ENCODE measurements around the gene TNNT3. TPM values are rescaled to one million over a fixed set of nuclear protein-coding genes. Genes with fewer than 3 reads are reported as not detected.

TNNT3 gene
- total and polyA plus RNA-seq, 4 experiments from 2014 or later, result 9.3 to 10.5 TPM; not detected in 2

GRCh38 chr11:1932105-1932480, 12.6 kb downstream of the TNNT3 start:
- no peaks in the 10 kb centered on the region for H3K36me3 ChIP-seq (ENCODE audit: insufficient read depth, low read length)
- Mint-ChIP-seq H3K27ac (peak overlapping the region in 1 of 7 donors; percentile 48), H3K4me1 (peaks cover 4 to 8% (median 5%) of the 10 kb centered on the region in 4 donors), H3K9me3 (no peaks in the 10 kb centered on the region), H3K4me3 (no peak overlapping the region), H3K36me3 (no peaks in the 10 kb centered on the region), H3K27me3 (peaks cover 2% of the 10 kb centered on the region in 2 donors)
- DNase-seq, result peak in 1 of 5 donors; percentile 19
- no peaks in the 10 kb centered on the region for H3K27me3 ChIP-seq (ENCODE audit: insufficient read depth, low read length)
- H3K9me3 ChIP-seq (ENCODE audit: control insufficient read depth in 1 of 2, low read length in 2 of 2), result no peaks in the 10 kb centered on the region
- no peak overlapping the region for H3K4me3 ChIP-seq (ENCODE audit: low read length in 2 of 2)
- intact Hi-C loops (cut with micrococcal nuclease), result no loop called here
- H3K4me1 ChIP-seq (ENCODE audit: insufficient read depth, low read length), result no peaks in the 10 kb centered on the region
- no peak overlapping the region for H3K27ac ChIP-seq (ENCODE audit: low read depth, low read length)
- CTCF ChIA-PET (ENCODE audit: partially characterized antibody), result no interaction called here
- POLR2A ChIA-PET (ENCODE audit: partially characterized antibody), result no interaction called here

DNA sequence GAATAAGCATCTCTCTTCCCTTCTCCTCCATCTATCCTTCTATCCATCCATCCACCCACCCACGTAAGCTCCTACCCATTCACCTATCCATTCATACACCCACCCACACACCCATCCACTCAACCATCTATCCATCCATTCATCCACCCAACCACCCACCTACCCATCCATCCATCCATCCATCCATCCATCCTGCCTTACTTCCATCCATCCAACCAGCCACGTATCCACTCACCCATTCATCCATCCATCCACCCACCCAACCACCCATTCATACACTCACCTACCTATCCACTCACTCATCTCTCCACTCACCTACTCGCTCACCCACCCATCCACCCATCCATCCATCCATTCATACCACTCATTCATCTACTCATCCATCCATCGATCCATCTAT, 13.2 kb downstream of the TNNT3 start:
- Histone ChIP-seq H3K4me3 (ENCODE audit: low read length in 2 of 2) (no peak overlapping the region), H3K27ac (ENCODE audit: low read depth, low read length) (no peak overlapping the region), H3K4me1 (ENCODE audit: insufficient read depth, low read length) (no peaks in the 10 kb centered on the region), H3K9me3 (ENCODE audit: control insufficient read depth in 1 of 2, low read length in 2 of 2) (no peaks in the 10 kb centered on the region), H3K36me3 (ENCODE audit: insufficient read depth, low read length) (no peaks in the 10 kb centered on the region), H3K27me3 (ENCODE audit: insufficient read depth, low read length) (no peaks in the 10 kb centered on the region)
- no peaks in the 10 kb centered on the region for H3K36me3 Mint-ChIP-seq
- intact Hi-C loops (cut with micrococcal nuclease), result no loop called here
- peak overlapping the region in 1 of 7 donors; percentile 28 for H3K27ac Mint-ChIP-seq
- peaks cover 2% of the 10 kb centered on the region in 2 donors for H3K27me3 Mint-ChIP-seq
- peaks cover 4 to 8% (median 5%) of the 10 kb centered on the region in 4 donors for H3K4me1 Mint-ChIP-seq
- ChIA-PET POLR2A (ENCODE audit: partially characterized antibody) (no interaction called here), CTCF (ENCODE audit: partially characterized antibody) (no interaction called here)
- H3K4me3 Mint-ChIP-seq, result no peak overlapping the region
- DNase-seq, result no peak
- no peaks in the 10 kb centered on the region for H3K9me3 Mint-ChIP-seq

DNA sequence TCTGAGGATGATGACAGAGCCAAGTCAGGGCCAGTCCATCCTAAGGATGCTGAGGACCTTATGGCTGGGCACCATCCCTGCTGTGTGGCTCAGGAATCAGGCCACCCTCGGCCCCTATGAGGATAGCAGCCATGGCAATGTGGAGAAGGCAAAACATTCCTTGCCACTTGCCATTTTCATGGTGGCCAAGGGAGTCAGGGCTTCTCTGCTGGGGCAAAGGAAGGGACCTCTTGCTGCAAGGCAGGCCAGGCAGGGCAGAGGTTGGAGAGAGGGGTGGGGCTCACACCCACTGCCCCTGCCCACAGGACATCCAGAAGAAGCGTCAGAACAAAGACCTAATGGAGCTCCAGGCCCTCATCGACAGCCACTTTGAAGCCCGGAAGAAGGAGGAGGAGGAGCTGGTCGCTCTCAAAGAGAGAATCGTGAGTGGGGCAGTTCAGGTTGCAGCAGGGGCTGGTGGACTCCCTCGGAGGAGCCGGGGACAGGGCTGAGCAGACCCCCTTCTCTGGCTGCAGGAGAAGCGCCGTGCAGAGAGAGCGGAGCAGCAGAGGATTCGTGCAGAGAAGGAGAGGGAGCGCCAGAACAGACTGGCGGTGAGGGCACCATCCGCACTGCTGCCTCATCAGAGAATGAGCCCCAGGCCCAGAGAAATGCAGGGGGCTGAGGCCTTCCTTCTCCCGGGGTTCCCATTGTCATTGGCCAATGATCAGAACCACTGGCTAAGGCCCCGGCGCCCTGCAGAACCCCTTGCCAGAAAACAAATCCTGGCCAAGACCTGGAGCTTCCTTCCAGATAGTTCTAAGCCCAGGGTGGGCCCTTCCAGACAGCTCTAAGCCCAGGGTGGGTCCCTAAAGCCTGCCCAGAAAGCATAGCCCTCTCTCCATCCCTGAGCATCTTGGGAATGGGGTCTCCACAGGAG, 14.2 kb downstream of the TNNT3 start:
- no peaks in the 10 kb centered on the region for H3K36me3 ChIP-seq (ENCODE audit: insufficient read depth, low read length)
- no peak overlapping the region for H3K4me3 Mint-ChIP-seq
- H3K4me3 ChIP-seq (ENCODE audit: low read length in 2 of 2), result no peak overlapping the region
- H3K27me3 ChIP-seq (ENCODE audit: insufficient read depth, low read length), result no peaks in the 10 kb centered on the region
- ChIA-PET POLR2A (ENCODE audit: partially characterized antibody) (no interaction called here), CTCF (ENCODE audit: partially characterized antibody) (no interaction called here)
- H3K4me1 Mint-ChIP-seq, result peaks cover 4 to 8% (median 5%) of the 10 kb centered on the region in 4 donors
- H3K27ac ChIP-seq (ENCODE audit: low read depth, low read length), result no peak overlapping the region
- no peaks in the 10 kb centered on the region for H3K9me3 Mint-ChIP-seq
- intact Hi-C loops (cut with micrococcal nuclease), result no loop called here
- H3K9me3 ChIP-seq (ENCODE audit: control insufficient read depth in 1 of 2, low read length in 2 of 2), result no peaks in the 10 kb centered on the region
- peak overlapping the region in 1 of 7 donors; percentile 57 for H3K27ac Mint-ChIP-seq
- peak in 1 of 5 donors; percentile 17 for DNase-seq
- H3K4me1 ChIP-seq (ENCODE audit: insufficient read depth, low read length), result no peaks in the 10 kb centered on the region
- H3K36me3 Mint-ChIP-seq, result no peaks in the 10 kb centered on the region
- H3K27me3 Mint-ChIP-seq, result peaks cover 2% of the 10 kb centered on the region in 2 donors

DNA sequence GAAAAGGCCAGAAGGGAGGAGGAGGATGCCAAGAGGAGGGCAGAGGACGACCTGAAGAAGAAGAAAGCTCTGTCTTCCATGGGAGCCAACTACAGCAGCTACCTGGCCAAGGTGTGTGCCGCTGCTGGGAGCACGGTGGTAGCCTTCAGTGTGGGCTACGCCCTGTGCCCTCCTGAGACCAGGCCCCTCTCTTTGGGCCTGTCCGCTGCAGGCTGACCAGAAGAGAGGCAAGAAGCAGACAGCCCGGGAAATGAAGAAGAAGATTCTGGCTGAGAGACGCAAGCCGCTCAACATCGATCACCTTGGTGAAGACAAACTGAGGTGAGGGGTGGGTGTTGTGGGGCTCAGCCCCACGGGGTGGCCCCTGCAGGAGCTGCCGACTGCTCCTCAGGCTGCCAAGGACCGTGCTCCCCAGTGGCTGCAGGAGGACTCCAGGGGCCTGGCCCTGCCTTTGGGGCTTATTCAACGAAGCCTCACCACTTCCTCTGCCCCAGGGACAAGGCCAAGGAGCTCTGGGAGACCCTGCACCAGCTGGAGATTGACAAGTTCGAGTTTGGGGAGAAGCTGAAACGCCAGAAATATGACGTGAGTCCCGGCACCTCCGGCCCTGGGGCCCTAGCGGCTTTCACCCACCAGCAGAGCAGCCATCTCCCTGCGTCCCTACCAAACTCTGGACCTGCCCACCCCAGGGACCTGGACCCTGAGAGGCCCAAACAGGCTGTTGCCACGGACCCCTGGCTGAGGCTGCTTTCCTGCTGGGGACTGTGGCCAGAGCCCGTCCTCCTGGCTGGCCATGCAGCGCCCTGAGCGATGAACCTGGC, 15.0 kb downstream of the TNNT3 start:
- Mint-ChIP-seq H3K4me3 (no peak overlapping the region), H3K36me3 (no peaks in the 10 kb centered on the region), H3K27ac (no peak overlapping the region), H3K27me3 (peaks cover 2% of the 10 kb centered on the region in 2 donors), H3K9me3 (no peaks in the 10 kb centered on the region), H3K4me1 (peaks cover 6 to 8% (median 7%) of the 10 kb centered on the region in 4 donors)
- H3K27me3 ChIP-seq (ENCODE audit: insufficient read depth, low read length), result no peaks in the 10 kb centered on the region
- intact Hi-C loops (cut with micrococcal nuclease), result no loop called here
- CTCF ChIA-PET (ENCODE audit: partially characterized antibody), result no interaction called here
- no peaks in the 10 kb centered on the region for H3K9me3 ChIP-seq (ENCODE audit: control insufficient read depth in 1 of 2, low read length in 2 of 2)
- peak in 1 of 5 donors; percentile 2 for DNase-seq
- no peak overlapping the region for H3K4me3 ChIP-seq (ENCODE audit: low read length in 2 of 2)
- H3K27ac ChIP-seq (ENCODE audit: low read depth, low read length), result no peak overlapping the region
- POLR2A ChIA-PET (ENCODE audit: partially characterized antibody), result no interaction called here
- no peaks in the 10 kb centered on the region for H3K4me1 ChIP-seq (ENCODE audit: insufficient read depth, low read length)
- H3K36me3 ChIP-seq (ENCODE audit: insufficient read depth, low read length), result no peaks in the 10 kb centered on the region

- no peak overlapping the region for H3K4me3 Mint-ChIP-seq
- H3K27ac Mint-ChIP-seq, result no peak overlapping the region
- H3K9me3 Mint-ChIP-seq, result no peaks in the 10 kb centered on the region
- ChIA-PET POLR2A (ENCODE audit: partially characterized antibody) (interaction anchor here (0.5 kb wide), 1 partner anchor 22 kb away, joined by 4 read pairs; no protein-coding TSS in a partner anchor), CTCF (ENCODE audit: partially characterized antibody) (no interaction called here)
- Histone ChIP-seq H3K4me1 (ENCODE audit: insufficient read depth, low read length) (no peaks in the 10 kb centered on the region), H3K4me3 (ENCODE audit: low read length in 2 of 2) (no peak overlapping the region), H3K9me3 (ENCODE audit: control insufficient read depth in 1 of 2, low read length in 2 of 2) (no peaks in the 10 kb centered on the region), H3K27ac (ENCODE audit: low read depth, low read length) (no peak overlapping the region), H3K27me3 (ENCODE audit: insufficient read depth, low read length) (no peaks in the 10 kb centered on the region), H3K36me3 (ENCODE audit: insufficient read depth, low read length) (no peaks in the 10 kb centered on the region)
- H3K4me1 Mint-ChIP-seq, result peaks cover 2 to 6% (median 5%) of the 10 kb centered on the region in 4 donors
- DNase-seq, result peak in 1 of 5 donors; percentile 17
- intact Hi-C loops (cut with micrococcal nuclease), result no loop called here
- H3K27me3 Mint-ChIP-seq, result peaks cover 1 to 2% of the 10 kb centered on the region in 2 donors
- no peaks in the 10 kb centered on the region for H3K36me3 Mint-ChIP-seq
Observed at GRCh38 chr11:1935156-1936071, 15.9 kb downstream of the TNNT3 start.

DNA sequence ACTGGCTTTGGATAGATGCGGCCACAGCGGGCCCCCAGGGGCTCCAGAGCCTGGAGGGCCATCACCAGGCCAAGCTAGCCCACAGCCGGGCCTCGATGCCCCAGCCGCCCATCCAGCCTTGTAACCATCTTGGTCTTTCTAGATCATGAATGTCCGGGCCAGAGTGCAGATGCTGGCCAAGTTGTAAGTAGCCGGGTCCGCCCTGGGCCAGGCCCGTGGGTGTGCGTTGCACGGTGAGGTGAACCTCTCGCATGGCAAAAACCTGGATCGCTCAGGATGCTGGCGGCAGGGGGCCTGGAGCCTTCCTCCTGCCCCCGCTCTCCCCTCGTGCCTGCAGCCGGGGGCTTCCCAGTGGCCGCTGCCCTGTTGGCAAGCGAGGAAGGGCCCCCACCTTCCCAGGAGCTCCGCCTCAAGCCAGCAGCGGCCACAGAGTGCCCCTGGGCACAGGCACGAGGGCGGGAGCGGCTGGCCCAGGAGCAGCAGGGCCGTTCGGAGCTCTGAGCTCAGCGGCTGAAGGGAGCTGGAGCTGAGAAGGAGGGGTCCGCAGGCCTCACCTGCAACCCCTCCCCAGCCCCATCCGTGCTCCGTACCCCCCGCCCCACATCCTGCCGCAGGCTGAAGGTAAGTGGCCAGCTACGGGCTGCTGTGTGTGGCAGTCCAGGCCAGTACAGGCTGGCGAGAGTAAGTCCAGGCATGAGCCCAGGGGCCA, 16.7 kb downstream of the TNNT3 start:
- Mint-ChIP-seq H3K27me3 (peaks cover 0 to 2% of the 10 kb centered on the region in 2 donors), H3K4me3 (no peak overlapping the region), H3K9me3 (no peaks in the 10 kb centered on the region), H3K4me1 (peaks cover 0 to 5% (median 3%) of the 10 kb centered on the region in 4 donors), H3K36me3 (no peaks in the 10 kb centered on the region), H3K27ac (no peak overlapping the region)
- Histone ChIP-seq H3K4me1 (ENCODE audit: insufficient read depth, low read length) (no peaks in the 10 kb centered on the region), H3K9me3 (ENCODE audit: control insufficient read depth in 1 of 2, low read length in 2 of 2) (no peaks in the 10 kb centered on the region), H3K27me3 (ENCODE audit: insufficient read depth, low read length) (no peaks in the 10 kb centered on the region), H3K36me3 (ENCODE audit: insufficient read depth, low read length) (no peaks in the 10 kb centered on the region), H3K4me3 (ENCODE audit: low read length in 2 of 2) (no peak overlapping the region), H3K27ac (ENCODE audit: low read depth, low read length) (no peak overlapping the region)
- ChIA-PET POLR2A (ENCODE audit: partially characterized antibody) (no interaction called here), CTCF (ENCODE audit: partially characterized antibody) (no interaction called here)
- intact Hi-C loops (cut with micrococcal nuclease), result no loop called here
- peak in 1 of 5 donors; percentile 19 for DNase-seq
